MM.1S (cell line): Measurements from ENCODE around the gene EHBP1.

ENCODE experiments used
- EZH2 ChIP-seq: fragments of 300-600 bp; sonication (generic); optimal IDR thresholded peaks from 2 replicates; pipeline ENCODE3; 2017; ENCODE audit warnings: low read depth, mild to moderate bottlenecking, antibody characterized with exemption, low read length, mixed read lengths
- TF ChIP-seq, protein P1 (sequence below): fragments of 300-600 bp; sonication (generic); IDR thresholded peaks from 2 replicates; pipeline ENCODE4 v1.5.1; 2016; ENCODE audit warnings: antibody characterized with exemption, low read length, mixed read lengths

DNA sequence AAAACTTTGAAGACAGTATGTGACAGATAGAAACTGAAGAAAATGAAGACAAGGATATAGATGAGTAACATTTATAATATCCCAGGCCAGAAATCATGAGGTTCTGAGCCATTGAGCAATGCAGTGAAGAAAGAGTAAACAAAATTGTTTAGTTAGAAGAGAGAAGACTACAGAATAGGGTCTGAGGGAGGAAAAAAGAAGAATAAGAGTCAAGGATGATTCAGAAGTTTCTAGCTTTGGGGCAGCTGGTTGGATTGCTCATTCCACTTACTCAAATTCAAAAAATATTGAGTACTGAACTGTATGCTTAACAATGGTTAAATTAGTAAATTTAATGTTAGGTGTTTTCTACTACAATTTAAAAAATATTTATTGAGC, 190.1 kb downstream of the EHBP1 start:
- TF ChIP-seq, protein P1, sequence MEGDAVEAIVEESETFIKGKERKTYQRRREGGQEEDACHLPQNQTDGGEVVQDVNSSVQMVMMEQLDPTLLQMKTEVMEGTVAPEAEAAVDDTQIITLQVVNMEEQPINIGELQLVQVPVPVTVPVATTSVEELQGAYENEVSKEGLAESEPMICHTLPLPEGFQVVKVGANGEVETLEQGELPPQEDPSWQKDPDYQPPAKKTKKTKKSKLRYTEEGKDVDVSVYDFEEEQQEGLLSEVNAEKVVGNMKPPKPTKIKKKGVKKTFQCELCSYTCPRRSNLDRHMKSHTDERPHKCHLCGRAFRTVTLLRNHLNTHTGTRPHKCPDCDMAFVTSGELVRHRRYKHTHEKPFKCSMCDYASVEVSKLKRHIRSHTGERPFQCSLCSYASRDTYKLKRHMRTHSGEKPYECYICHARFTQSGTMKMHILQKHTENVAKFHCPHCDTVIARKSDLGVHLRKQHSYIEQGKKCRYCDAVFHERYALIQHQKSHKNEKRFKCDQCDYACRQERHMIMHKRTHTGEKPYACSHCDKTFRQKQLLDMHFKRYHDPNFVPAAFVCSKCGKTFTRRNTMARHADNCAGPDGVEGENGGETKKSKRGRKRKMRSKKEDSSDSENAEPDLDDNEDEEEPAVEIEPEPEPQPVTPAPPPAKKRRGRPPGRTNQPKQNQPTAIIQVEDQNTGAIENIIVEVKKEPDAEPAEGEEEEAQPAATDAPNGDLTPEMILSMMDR: no peak
- no peak for TF ChIP-seq EZH2
